ENCODE measurements around the gene AGTPBP1. TPM values are rescaled to one million over a fixed set of nuclear protein-coding genes. Genes with fewer than 3 reads are reported as not detected.

The AGTPBP1 gene
- total RNA-seq, 2 experiments from 2014 or later, result 28.9 to 31.1 TPM

GRCh38 chr9:85516976-85517637, 224.6 kb downstream of the AGTPBP1 start:
- ChIA-PET POLR2A (no interaction called here), CTCF (no interaction called here)

- ChIA-PET POLR2A (no interaction called here), CTCF (no interaction called here)
These were observed 225.3 kb downstream of the AGTPBP1 start for GRCh38 chr9:85516455-85516854.

- ChIA-PET POLR2A (no interaction called here), CTCF (no interaction called here)
These were observed 226.7 kb downstream of the AGTPBP1 start for GRCh38 chr9:85515021-85515420.

GRCh38 chr9:85514256-85514655, 227.5 kb downstream of the AGTPBP1 start:
- CTCF ChIA-PET, result no interaction called here
- POLR2A ChIA-PET, result no interaction called here

- ChIA-PET CTCF (no interaction called here), POLR2A (no interaction called here)
These were observed 230.0 kb downstream of the AGTPBP1 start for GRCh38 chr9:85511746-85512145.

- CTCF ChIA-PET, result no interaction called here
- POLR2A ChIA-PET, result no interaction called here
These were observed 230.8 kb downstream of the AGTPBP1 start for GRCh38 chr9:85510830-85511504.

- ChIA-PET POLR2A (no interaction called here), CTCF (no interaction called here)
These were observed 233.1 kb downstream of the AGTPBP1 start for GRCh38 chr9:85508616-85509015.

GRCh38 chr9:85505612-85506011, 236.1 kb downstream of the AGTPBP1 start:
- POLR2A ChIA-PET, result no interaction called here
- CTCF ChIA-PET, result no interaction called here

GRCh38 chr9:85502815-85503655, 238.7 kb downstream of the AGTPBP1 start:
- POLR2A ChIA-PET, result no interaction called here
- CTCF ChIA-PET, result no interaction called here

GRCh38 chr9:85501882-85502281, 239.9 kb downstream of the AGTPBP1 start:
- CTCF ChIA-PET, result no interaction called here

GRCh38 chr9:85501456-85501855, 240.3 kb downstream of the AGTPBP1 start:
- ChIA-PET POLR2A (no interaction called here), CTCF (no interaction called here)

More at GRCh38 chr9:85501882-85502281, 239.9 kb downstream of the AGTPBP1 start:
- POLR2A ChIA-PET, result no interaction called here

Other genes with a start within 250 kb of the AGTPBP1 start
- 10 to 100 TPM; 33.8 to 34.2 TPM for gene NAA35, start 199.2 kb upstream of the AGTPBP1 start, total RNA-seq

Data from activated CD8-positive, alpha-beta memory T cell treated with anti-CD3 and anti-CD28 coated beads for 36 hours (primary cell).